ENCODE results near the gene PPARG.

The PPARG gene

DNA sequence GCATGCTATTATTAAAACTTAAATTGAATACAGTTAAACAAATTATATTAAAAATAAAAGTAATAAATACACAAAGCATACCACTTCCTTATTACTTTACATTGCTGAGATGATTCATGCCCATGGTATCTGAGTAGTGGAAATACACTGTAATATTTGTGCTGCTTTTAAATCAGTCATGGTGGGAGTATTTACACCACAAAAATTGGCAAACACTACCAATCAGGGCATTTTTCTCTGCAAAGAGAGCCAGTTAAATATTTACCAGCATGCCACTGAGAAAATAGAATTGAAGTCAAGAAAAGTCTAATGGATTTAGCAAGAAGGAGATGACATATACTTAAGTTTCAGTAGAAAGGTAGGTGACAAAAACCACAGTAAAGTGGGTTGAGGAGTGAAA lies 19.6 kb downstream of the PPARG start:
- DNase-seq (ENCODE audit: low read depth in 2 of 3, low spot score in 2 of 3) = no peak

DNA sequence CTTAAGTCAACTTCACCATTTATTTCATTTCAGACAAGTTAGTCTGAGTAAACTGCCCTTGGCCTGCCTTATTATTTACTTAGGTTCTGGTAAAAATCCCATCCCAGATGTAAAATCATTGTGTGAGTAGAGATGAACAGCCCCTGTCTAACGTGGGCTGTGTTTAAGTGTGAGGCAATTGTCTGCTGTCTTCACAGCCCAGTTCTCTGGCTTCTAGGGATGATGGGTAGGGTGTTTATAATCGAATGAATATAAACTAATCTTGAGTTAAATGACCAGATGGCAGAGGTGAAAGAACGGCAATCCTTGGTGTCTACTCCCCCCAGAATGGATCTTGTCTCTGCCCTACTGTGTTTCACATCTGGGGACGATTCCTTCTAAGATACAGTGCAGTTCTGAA lies 20.8 kb downstream of the PPARG start:
- no peak for DNase-seq (ENCODE audit: low read depth in 2 of 3, low spot score in 2 of 3)

DNA sequence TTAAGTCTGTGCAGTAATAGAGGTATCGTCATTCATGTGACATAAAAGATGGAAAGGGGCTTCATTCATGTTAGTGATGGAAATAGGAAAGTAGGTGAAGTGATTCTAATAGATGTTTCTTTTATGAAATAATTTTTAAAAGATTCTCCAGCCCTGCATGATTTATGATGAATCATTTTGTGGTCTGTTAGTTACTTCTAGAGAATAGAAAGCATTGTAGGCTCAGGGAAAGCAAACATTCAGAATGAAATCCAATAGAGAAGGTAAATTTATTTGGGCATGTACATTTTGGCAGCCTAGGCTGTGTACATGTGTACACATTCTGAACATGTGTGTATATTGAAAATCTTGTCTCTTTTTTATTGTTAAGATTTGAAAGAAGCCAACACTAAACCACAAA lies 23.1 kb downstream of the PPARG start:
- DNase-seq (ENCODE audit: low read depth in 2 of 3, low spot score in 2 of 3) = no peak

DNA sequence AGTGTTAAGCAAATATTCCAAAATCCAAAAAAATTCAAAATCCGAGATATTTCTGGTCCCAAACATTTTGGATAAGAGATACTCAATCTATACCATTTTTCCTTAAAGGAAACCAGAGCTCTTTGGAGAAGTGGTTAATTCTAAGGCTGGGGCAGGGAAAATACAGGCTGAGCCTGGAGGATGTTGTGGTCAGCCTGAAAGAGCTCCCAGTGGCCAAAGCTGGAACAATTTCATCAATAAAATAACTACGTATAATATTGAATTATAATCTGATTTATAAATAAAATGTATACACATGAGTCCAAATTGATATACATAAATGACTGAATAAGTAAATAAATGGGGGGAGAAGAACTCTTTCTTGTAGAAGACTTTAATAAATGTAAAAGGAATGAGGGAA lies 24.6 kb downstream of the PPARG start:
- DNase-seq (ENCODE audit: low read depth in 2 of 3, low spot score in 2 of 3) = no peak

DNA sequence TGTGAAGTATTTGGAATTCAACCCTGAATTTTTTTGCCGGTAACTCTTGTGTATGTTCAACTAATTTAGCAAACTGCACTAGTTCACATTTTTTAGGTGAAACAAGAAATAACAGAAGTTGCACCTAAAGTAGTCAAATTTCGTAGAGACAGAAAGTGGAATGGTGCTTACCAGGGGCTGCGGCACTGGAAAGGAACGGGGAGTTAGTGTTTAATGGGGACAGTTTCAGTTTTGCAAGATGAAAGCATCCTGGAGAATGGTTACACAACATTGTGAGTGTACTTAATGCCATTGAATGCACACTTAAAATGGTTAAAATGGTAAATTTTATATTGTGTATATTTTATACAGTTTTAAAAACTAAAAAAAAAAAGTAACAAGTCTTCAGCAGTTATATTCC lies 27.4 kb downstream of the PPARG start:
- DNase-seq (ENCODE audit: low read depth in 2 of 3, low spot score in 2 of 3) = no peak

DNA sequence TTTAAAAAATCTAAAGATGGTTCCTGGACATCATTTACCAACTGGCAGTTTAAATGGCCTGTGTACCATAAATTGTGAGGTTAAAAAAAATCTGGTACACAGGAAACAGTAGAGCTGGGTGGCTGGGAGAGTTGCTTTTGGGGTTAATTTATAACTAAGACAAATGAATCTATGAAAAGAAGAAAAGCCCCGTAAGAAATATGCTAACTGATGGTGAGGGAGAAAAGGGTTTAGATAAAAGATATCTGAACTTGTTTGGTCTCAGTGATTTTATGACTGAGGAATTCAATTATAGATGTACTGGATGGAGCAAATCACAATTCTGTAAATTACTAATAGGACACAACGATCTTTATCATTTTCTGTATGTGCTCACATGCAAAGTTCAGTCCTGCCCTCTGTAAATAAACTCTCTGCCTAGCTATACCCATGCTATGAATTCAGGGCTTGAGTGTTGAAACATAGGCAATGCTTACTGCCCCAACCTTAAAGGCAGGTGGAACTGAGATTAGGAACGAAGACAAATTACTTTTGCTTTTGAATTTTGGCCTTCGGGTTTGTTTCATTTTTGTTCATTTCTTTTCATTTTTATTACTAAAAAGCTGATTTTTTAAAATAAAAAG lies 28.0 kb downstream of the PPARG start:
- no peak for DNase-seq (ENCODE audit: low read depth in 2 of 3, low spot score in 2 of 3)

DNA sequence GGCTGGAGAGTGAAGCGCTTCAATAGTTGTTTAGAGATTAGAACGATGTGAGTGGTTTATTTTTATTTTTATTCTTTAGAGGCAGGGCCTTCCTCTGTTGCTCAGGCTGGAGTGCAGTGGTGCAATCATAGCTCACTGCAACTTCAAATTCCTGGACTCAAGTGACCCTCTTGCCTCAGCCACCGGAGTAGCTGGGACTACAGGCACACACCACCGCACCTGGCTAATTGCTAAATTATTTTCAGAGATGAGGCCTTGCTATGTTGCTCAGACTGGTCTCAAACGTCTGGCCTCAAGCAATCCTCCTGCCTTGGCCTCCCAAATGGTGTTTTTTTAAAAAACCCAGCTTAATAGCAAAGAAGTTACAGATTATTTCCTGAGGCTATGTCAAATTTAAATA lies 29.0 kb downstream of the PPARG start:
- DNase-seq (ENCODE audit: low read depth in 2 of 3, low spot score in 2 of 3) = no peak

DNA sequence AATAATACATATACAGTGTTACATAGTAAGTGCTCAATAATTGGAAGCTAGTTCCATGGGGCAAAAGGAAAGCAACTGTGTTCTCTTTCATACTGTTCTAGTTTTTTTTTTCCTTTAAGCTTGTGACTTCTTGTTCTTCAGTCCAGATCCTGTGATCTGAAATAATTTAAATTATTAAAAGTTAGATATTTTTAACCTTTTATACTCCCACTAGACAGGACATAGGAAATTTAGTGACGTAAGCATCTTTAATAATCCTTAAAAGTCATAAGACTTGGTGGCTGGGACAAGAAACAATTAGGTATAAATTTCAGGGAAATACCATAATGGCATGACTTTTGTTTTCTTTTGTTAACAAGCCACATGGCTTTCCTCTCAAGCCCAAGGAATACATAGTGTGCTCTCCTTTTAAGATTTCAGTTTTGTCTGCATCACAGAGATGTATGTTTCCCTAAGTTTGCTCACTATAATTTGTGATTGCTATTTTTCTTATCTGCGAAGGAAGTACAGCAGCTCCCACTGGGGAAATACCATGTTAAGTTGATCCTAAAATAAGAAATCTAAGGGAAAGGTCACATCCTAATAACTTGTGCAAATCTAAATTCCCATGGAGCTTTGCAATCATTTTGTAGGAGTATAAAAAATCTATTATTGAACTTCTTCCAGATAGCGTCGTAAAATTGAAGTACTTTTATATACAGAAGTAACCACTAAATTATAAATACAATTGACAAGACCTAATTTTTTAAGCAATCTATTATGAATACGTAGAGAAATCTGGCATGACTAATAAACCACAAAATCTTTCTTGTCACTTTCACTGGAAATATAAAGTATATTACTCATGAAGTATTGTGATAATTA lies 30.1 kb downstream of the PPARG start:
- no peak for DNase-seq (ENCODE audit: low read depth in 2 of 3, low spot score in 2 of 3)

DNA sequence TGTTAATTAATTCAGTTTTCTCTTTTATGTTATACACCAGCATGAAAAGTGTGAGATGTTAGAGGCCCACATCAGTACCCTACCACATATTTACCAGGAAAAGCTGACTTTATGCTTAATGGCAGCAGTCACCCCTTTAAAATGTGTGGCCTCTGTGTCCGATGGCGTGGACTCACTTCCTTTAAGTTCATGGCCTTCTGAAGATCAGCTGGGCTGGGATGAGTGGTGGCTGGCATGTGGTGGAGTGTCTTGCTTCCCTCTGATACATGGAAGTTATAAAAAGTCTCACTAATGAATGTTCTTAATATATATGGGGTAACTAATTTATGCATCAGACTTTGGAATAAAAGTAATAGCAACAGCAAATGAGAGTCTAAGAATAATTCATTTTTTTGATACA lies 32.1 kb downstream of the PPARG start:
- DNase-seq (ENCODE audit: low read depth in 2 of 3, low spot score in 2 of 3) = no peak

DNA sequence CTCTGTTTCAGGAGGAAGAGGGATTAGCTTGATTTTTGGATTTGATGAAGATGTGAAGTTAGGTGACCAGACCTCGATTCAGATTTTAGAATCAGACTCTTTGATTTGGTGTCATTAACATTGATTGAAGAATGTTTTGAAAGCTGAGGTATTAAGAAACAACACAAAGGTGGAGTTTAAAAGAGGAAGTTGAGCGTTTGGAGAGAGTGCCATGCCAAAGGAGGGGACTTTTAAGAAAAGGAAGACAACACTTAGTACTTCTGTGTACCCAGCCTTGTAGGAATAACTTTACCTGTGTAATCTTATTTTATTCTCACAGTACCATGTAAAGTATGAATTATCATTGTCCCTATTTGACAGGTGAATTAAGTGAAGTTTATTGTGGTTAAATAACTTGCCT lies 34.4 kb downstream of the PPARG start:
- no peak for DNase-seq (ENCODE audit: low read depth in 2 of 3, low spot score in 2 of 3)

DNA sequence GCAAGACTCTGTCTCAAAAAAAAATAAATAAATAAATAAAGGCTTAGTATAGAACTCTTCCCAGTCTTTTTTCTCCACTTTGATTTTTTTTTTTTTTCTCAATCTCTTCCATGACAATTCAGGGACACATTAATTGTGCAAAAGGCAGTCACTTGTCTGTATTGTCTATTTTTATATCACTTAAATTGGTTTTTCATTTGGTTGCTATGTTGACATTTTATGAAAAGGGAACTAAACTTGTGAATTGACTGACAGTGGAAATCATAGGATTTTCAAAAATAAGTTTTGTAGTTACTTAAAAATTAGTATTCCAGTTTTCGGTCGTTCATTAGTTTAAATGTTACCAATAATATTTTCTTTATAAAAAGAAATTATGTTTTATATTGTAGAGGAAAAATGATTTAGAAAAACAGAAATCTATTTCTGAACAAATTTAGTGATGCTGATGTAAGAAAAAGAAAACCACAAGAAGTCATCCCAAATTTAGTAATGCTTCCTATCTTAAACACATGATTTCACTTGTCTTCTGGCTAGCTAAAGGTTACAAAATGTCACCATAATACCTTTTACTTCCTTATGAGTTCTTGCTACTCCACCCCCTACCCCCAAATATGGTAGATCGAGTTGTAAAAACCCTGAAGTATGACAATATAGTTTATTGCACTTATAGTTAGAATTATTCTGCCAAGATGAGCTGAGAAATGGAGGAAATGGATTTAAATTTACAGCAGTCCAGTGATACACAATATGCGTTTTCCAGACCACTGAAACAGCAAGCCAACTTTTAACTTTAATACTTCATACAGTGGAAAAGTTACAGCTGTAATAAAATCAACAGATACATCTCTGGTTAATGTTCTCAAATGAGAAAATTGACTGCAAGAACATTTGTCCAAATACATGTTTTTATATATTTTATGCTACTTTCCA lies 37.0 kb downstream of the PPARG start:
- DNase-seq (ENCODE audit: low read depth in 2 of 3, low spot score in 2 of 3) = no peak

DNA sequence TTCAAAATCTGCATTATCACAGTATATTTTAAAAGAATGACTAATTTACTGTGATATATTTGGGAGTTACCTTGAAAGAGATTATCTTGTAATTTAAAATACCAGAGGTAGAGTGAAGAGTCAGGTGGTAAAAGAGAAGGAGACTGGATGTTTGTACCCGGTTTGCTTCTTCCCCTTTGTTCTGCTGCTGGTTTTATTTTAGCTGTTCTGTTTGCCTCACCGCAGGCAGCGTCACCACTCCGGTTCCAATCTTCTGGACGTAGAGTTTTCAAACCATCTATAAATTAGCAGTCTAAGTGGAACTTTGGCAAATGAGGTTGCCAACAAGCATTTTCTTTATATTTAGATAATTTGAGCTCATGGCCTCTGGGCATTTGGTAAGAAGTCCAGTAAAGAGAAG lies 38.2 kb downstream of the PPARG start:
- no peak for DNase-seq (ENCODE audit: low read depth in 2 of 3, low spot score in 2 of 3)

DNA sequence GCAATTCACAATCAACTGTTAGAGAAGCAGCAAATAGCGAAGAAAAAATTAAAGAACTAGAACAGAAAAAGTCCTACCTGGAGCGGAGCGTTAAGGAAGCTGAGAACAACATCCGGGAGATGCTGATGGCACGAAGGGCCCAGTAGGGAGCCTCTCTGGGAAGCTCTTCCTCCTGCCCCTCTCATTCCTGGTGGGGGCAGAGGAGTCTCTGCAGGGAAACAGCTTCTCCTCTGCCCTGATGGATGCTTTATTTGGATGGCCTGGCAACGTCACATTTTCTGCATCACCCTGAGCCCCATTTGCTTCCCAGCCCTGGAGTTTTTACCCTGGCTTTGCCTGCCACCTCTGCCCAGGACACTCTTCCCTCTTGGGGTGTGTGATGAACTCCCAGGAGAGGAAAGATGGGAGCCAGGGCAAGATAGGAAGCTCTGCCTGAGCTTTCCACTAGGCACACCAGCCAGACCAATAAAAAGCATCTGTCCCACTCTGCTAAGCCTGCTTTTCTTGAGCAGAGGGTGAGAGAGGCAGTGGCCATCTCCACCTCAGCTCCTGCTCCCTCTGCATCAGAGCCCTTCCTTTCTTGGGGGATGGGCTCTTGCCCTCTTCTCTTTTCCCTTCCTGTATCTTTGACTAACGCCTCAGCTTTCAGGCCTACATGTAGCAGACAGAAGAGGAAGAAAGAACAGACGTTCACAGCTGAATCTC lies 39.4 kb downstream of the PPARG start:
- DNase-seq (ENCODE audit: low read depth in 2 of 3, low spot score in 2 of 3) = no peak

DNA sequence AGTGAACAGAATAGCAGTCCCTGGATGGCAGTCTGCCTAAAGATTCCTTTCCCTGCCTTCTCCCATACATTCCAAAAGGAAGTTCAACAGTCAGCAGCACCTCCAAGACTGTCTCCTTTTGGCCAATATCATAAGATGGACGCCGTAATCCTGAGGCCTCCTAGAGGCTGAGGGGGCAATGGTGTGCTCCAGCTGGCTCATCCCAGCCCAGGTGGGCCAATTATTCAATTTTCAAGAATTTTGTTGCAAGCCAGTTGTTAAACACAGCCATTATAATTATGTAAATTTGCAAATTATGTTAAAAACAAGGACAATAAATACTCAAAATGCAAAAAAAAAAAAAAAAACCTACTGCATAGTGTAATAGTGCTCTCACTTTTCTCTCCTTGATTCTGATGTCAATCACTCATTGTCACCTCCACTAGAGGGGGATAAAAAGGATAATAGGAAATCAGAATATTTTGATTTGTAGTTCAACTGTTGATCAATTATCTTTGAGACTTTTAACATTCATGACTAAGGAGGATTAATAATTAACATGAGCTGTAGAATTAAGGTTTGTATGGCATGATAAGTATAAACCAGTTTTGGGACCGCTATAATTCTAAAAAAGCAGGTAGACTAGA lies 40.1 kb downstream of the PPARG start:
- no peak for DNase-seq (ENCODE audit: low read depth in 2 of 3, low spot score in 2 of 3)

DNA sequence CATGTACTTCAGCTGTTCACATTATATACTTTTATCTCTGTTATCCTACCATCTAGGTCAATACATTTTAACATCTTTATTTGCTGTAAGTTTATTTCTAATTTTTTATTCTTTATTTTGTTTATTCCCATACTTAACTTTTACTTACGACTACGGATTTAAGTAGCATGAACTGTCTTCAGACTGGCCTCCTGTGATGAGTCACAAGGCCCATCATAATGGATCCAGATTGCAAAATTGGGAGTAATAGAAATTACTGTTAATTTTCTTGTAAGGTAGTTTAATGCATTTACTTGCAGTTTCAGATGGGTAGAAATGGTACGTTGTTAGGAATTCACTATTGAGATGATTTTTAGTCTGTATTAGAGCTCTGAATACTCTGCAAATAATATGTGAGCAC lies 45.9 kb downstream of the PPARG start:
- DNase-seq (ENCODE audit: low read depth in 2 of 3, low spot score in 2 of 3) = no peak

DNA sequence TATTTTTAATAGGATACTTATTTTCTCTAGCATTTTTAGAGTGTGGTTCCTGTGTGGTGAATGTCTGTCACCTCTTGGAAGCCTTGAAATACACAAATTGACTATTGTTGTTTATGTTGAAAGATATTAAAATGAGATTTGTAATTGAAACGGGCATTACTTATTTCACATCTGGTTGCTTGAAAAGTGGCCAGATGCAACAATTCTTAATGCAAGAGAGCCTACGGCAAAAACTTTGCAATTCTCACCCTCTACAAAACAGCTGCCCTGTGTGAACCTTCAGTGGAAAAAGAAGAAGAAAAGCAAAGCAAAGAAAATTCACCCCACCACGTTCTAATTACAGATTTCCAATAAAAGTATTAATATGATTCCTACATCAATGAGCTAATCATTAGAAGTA lies 46.6 kb downstream of the PPARG start:
- no peak for DNase-seq (ENCODE audit: low read depth in 2 of 3, low spot score in 2 of 3)

DNA sequence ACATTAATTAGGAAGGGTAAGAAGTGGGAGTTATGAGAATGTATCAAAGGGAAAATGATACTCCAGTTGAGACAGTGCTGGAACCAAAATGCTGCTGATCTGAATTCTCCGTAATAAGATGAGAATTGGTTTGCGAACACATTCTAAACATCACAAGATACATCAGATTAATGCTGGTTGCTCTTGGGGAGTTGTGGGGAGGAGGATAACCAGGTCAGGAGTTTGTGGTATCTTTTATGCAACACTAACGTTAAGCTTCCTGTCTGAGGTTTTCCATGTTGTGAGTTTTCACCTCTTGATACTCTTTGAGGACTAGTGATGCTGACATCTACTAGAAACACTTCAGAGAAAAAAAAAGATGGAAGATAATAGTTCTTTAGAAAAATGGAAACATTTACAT lies 47.2 kb downstream of the PPARG start:
- DNase-seq (ENCODE audit: low read depth in 2 of 3, low spot score in 2 of 3) = no peak

DNA sequence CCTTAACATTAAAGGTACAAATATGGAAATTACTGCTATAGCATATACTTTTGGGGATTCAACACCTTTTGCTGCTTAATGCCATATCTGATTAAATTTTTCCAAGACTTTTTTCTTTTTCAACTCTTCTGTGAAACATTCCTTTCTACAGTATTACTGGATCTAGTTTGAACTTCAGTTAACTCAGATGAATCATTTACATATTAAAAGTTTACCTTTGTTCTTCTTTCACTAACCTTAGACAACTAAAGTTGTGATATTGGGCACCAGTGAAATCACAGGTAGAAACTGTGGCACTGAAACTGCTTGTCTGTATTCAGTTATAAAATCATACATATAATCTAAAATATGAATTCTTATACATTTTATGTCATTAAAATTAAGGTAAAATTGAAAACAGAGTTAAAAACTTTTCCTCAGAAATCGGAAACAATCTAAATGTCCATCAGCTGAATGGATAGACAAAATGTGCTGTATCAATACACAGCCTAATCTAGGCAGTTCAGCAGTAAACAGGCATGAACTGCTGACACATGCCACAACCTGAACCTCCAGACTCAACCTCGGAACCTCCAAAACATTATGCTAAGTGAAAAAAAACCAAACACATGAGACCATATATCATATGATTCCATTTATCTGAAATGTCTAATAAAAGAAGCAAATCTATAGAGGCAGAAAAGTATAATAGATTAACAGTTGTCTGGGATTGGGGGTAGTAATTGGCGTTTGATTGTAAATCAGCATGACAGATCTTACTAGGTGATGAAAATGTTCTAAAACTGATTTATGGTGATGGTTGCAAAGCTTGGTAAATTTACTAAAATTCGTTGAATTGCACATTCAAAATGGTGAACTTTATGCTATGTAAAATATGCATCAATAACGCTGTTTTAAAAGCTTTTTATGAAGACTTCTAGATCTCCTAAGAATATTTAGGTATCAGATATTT lies 50.0 kb downstream of the PPARG start:
- DNase-seq (ENCODE audit: low read depth in 2 of 3, low spot score in 2 of 3) = no peak

DNA sequence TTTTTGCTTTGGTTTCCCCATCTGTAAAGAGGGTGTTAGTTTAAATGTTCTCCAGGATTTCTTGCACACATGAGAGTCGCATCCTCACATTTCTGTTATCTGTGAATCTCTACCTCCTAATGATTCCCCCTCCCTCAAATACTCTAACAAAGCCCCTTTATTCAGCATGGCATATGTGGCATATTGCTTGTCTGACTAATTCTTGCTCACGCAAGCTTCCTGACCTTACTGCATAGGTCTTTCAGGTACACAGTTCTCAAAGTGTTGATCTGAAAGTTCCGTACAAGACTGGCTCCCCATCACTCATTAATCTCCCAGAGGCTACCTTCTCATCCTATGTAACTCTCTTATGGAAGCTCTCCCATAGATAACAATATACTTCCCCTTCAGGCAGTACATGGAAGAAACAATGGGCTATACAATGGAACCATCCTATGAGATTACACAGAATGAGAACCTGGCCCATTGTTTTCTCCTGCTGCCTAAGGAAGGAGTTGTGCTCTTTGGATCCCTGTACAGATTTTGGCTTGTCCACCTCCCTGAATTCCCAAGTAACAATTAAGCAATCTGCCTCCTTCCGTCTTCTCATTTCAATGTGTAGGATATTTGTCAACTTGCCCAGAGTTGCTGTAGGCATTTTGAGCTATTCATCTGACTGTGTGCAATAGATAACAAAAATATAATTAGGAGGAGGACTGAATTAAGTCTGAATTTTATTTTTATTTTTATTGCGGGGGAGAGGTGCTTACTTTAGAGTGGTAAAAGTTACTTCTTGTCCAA lies 51.0 kb downstream of the PPARG start:
- DNase-seq (ENCODE audit: low read depth in 2 of 3, low spot score in 2 of 3) = no peak

All from activated CD8-positive, alpha-beta memory T cell treated with anti-CD3 and anti-CD28 coated beads for 48 hours (primary cell).